Mesendoderm (in vitro differentiated cells): ENCODE measurements around the gene LILRA2.
"Not testable (repeated sequence)": the region's sequence is repeated elsewhere in the genome, so short reads cannot be mapped to it uniquely, and the experiment has no call there.

Experiments
- DNase-seq: peaks from one replicate; pipeline ENCODE4 v3.0.0; 2013
- H2AK5ac ChIP-seq: 2 replicates; pipeline ENCODE4 v1.6.1; 2013; ENCODE audit warnings: low read length, inconsistent platforms
- H2BK120ac ChIP-seq: 2 replicates; pipeline ENCODE4 v1.6.1; 2013; ENCODE audit warnings: low read depth, mild to moderate bottlenecking, low read length, moderate library complexity, mixed read lengths
- H2BK15ac ChIP-seq: replicated peaks from 2 replicates; pipeline ENCODE4 v1.6.1; 2013; ENCODE audit warnings: low read depth, mild to moderate bottlenecking, moderate library complexity
- H2BK5ac ChIP-seq: 2 replicates; pipeline ENCODE4 v1.6.1; 2013; ENCODE audit warnings: low read length, inconsistent platforms
- H3K18ac ChIP-seq: 2 replicates; pipeline ENCODE4 v1.6.1; 2013; ENCODE audit warnings: mild to moderate bottlenecking, low read length, mixed read lengths
- H3K23ac ChIP-seq: one replicate; pipeline ENCODE4 v1.6.1; 2013; ENCODE audit warnings: low read length
- H3K27ac ChIP-seq: 2 replicates; pipeline ENCODE4 v1.5.1; 2013; ENCODE audit warnings: low read depth, mild to moderate bottlenecking, inconsistent platforms, low read length, moderate library complexity
- H3K27me3 ChIP-seq: 2 replicates; pipeline ENCODE4 v1.6.1; 2013; ENCODE audit warnings: low read length, control low read depth, mild to moderate bottlenecking, inconsistent platforms; ENCODE audit not compliant: insufficient read depth, poor library complexity
- H3K36me3 ChIP-seq: 2 replicates; pipeline ENCODE4 v1.6.1; 2013; ENCODE audit warnings: low read length, inconsistent platforms; ENCODE audit not compliant: control insufficient read depth, insufficient read depth
- H3K4ac ChIP-seq: one replicate; pipeline ENCODE4 v1.6.1; 2013; ENCODE audit warnings: low read depth, mild to moderate bottlenecking, low read length, moderate library complexity
- H3K4me1 ChIP-seq: 2 replicates; pipeline ENCODE4 v1.6.1; 2013; ENCODE audit warnings: low read depth, low read length, inconsistent platforms; ENCODE audit not compliant: control insufficient read depth
- H3K4me2 ChIP-seq: 2 replicates; pipeline ENCODE4 v1.6.1; 2013; ENCODE audit warnings: low read length
- H3K4me3 ChIP-seq: 2 replicates; pipeline ENCODE4 v1.5.1; 2013; ENCODE audit warnings: mild to moderate bottlenecking, low read length
- H3K56ac ChIP-seq: one replicate; pipeline ENCODE4 v1.6.1; 2013; ENCODE audit warnings: low read length
- H3K79me1 ChIP-seq: 2 replicates; pipeline ENCODE4 v1.6.1; 2013; ENCODE audit warnings: low read length, inconsistent platforms
- H3K79me2 ChIP-seq: 2 replicates; pipeline ENCODE4 v1.6.1; 2013; ENCODE audit warnings: mild to moderate bottlenecking, low read length; ENCODE audit not compliant: control insufficient read depth, insufficient read depth
- H3K9ac ChIP-seq: 2 replicates; pipeline ENCODE4 v1.6.1; 2013; ENCODE audit warnings: low read length, inconsistent platforms
- H4K5ac ChIP-seq: one replicate; pipeline ENCODE4 v1.6.1; 2013; ENCODE audit warnings: low read length
- H4K8ac ChIP-seq: one replicate; pipeline ENCODE4 v1.6.1; 2013; ENCODE audit warnings: low read depth, mild to moderate bottlenecking, control low read depth, low read length, moderate library complexity
- WGBS: extraction: QIAGEN DNeasy Blood & Tissue Kit; methylation state at CpG from one replicate; pipeline ENCODE4 v1.1.7; 2013; ENCODE audit warnings: low lambda C conversion rate, missing lambda C conversion rate; ENCODE audit not compliant: insufficient coverage; ENCODE audit errors: extremely low coverage; 5-methylcytosine and 5-hydroxymethylcytosine counted together

The LILRA2 gene

GRCh38 chr19:54576411-54576976, 2.9 kb downstream of the LILRA2 start:
- Histone ChIP-seq H3K9ac (no peak overlapping the region), H2BK5ac (no peak overlapping the region), H3K27me3 (no peaks in the 10 kb centered on the region), H2AK5ac (no peak overlapping the region), H3K4me2 (no peak overlapping the region), H3K56ac (no peak overlapping the region), H2BK120ac (no peak overlapping the region), H2BK15ac (no peak overlapping the region), H3K27ac (no peak overlapping the region), H4K5ac (no peak overlapping the region), H3K4me3 (no peak overlapping the region), H3K79me2 (no peaks in the 10 kb centered on the region), H4K8ac (no peak overlapping the region), H3K36me3 (no peaks in the 10 kb centered on the region), H3K18ac (no peak overlapping the region), H3K23ac (no peak overlapping the region), H3K4ac (no peak overlapping the region), H3K79me1 (no peaks in the 10 kb centered on the region), H3K4me1 (no peaks in the 10 kb centered on the region)
- no peak for DNase-seq
- WGBS, result no CpG with 5 or more reads among the region's 6 CpGs

- Histone ChIP-seq H3K4me2 (no peak overlapping the region), H3K4ac (no peak overlapping the region), H3K56ac (no peak overlapping the region), H3K79me1 (no peaks in the 10 kb centered on the region), H4K5ac (no peak overlapping the region), H3K18ac (no peak overlapping the region), H3K27me3 (no peaks in the 10 kb centered on the region), H2AK5ac (no peak overlapping the region), H3K23ac (no peak overlapping the region), H2BK120ac (no peak overlapping the region), H4K8ac (no peak overlapping the region), H3K4me3 (no peak overlapping the region), H3K9ac (no peak overlapping the region), H3K36me3 (no peaks in the 10 kb centered on the region), H3K4me1 (no peaks in the 10 kb centered on the region), H3K79me2 (no peaks in the 10 kb centered on the region), H2BK15ac (no peak overlapping the region), H3K27ac (no peak overlapping the region), H2BK5ac (no peak overlapping the region)
- no CpG with 5 or more reads among the region's 3 CpGs for WGBS
- DNase-seq, result no peak
Measured at GRCh38 chr19:54577334-54577733, 3.7 kb downstream of the LILRA2 start.

- H3K56ac ChIP-seq, H4K8ac ChIP-seq, H3K4ac ChIP-seq, H2AK5ac ChIP-seq, H3K18ac ChIP-seq, H3K4me3 ChIP-seq, DNase-seq, H3K27me3 ChIP-seq, H4K5ac ChIP-seq, H3K4me1 ChIP-seq, H3K23ac ChIP-seq, H3K4me2 ChIP-seq, H3K27ac ChIP-seq, H3K36me3 ChIP-seq, H2BK120ac ChIP-seq, H3K9ac ChIP-seq, H2BK15ac ChIP-seq, H3K79me1 ChIP-seq, H2BK5ac ChIP-seq, H3K79me2 ChIP-seq: not testable (repeated sequence)
- no CpG with 5 or more reads among the region's 5 CpGs for WGBS
Measured at GRCh38 chr19:54578268-54578667, 4.7 kb downstream of the LILRA2 start.

GRCh38 chr19:54586397-54586796, 12.8 kb downstream of the LILRA2 start:
- Histone ChIP-seq H3K79me2 (no peaks in the 10 kb centered on the region), H3K4me1 (no peaks in the 10 kb centered on the region), H3K23ac (no peak overlapping the region), H3K4me2 (no peak overlapping the region), H3K36me3 (no peaks in the 10 kb centered on the region), H3K4me3 (no peak overlapping the region), H3K18ac (no peak overlapping the region), H3K79me1 (no peaks in the 10 kb centered on the region), H2BK5ac (no peak overlapping the region), H4K5ac (no peak overlapping the region), H3K9ac (no peak overlapping the region), H2BK120ac (no peak overlapping the region), H3K4ac (no peak overlapping the region), H3K27ac (no peak overlapping the region), H3K56ac (no peak overlapping the region), H2AK5ac (no peak overlapping the region), H2BK15ac (no peak overlapping the region), H3K27me3 (no peaks in the 10 kb centered on the region), H4K8ac (no peak overlapping the region)
- no peak for DNase-seq
- WGBS, result no CpG with 5 or more reads among the region's 5 CpGs

- Histone ChIP-seq H3K18ac (no peak overlapping the region), H2BK120ac (no peak overlapping the region), H3K4me3 (no peak overlapping the region), H3K36me3 (no peaks in the 10 kb centered on the region), H3K4ac (no peak overlapping the region), H3K23ac (no peak overlapping the region), H4K8ac (no peak overlapping the region), H3K79me2 (no peaks in the 10 kb centered on the region), H3K4me1 (no peaks in the 10 kb centered on the region), H4K5ac (no peak overlapping the region), H2BK5ac (no peak overlapping the region), H2BK15ac (no peak overlapping the region), H3K79me1 (no peaks in the 10 kb centered on the region), H3K56ac (no peak overlapping the region), H2AK5ac (no peak overlapping the region), H3K4me2 (no peak overlapping the region), H3K9ac (no peak overlapping the region), H3K27ac (no peak overlapping the region), H3K27me3 (no peaks in the 10 kb centered on the region)
- DNase-seq, result no peak
- WGBS, result no CpG with 5 or more reads among the region's 7 CpGs
Measured at GRCh38 chr19:54587026-54587425, 13.4 kb downstream of the LILRA2 start.

- not testable (repeated sequence) for DNase-seq, H3K4me2 ChIP-seq, H3K27ac ChIP-seq, H3K4me1 ChIP-seq, H4K5ac ChIP-seq, H2BK120ac ChIP-seq, H2BK15ac ChIP-seq, H3K18ac ChIP-seq, H3K79me2 ChIP-seq, H3K27me3 ChIP-seq, H2AK5ac ChIP-seq, H3K9ac ChIP-seq, H3K79me1 ChIP-seq, H4K8ac ChIP-seq, H3K4me3 ChIP-seq, H3K23ac ChIP-seq, H3K56ac ChIP-seq, H2BK5ac ChIP-seq, H3K4ac ChIP-seq, H3K36me3 ChIP-seq
- no CpG with 5 or more reads among the region's 6 CpGs for WGBS
Measured at GRCh38 chr19:54593445-54593844, 19.9 kb downstream of the LILRA2 start, which contains the start of gene LILRA1. LILRA1 (plus strand) TSS chr19:54593632; CDS start chr19:54594245, 613 bp downstream.
